Lung microvascular endothelial cell (primary cell): ENCODE measurements around the gene PIK3AP1. TPM values are rescaled to one million over a fixed set of nuclear protein-coding genes. Genes with fewer than 3 reads are reported as not detected.
"Not testable (repeated sequence)": the region's sequence is repeated elsewhere in the genome, so short reads cannot be mapped to it uniquely, and the experiment has no call there.

Experiments used
- DNase-seq, 2 donors: peaks; one replicate each; pipeline versions ENCODE4 v3.0.0 to v3.0.0-alpha.2; 2010; ENCODE audit warnings: low read depth in 2 of 2
- total RNA-seq: library from RNA; depleted of rRNA; stranded (reverse); fragments of >200 nt; gene quantifications from 2 replicates; pipeline ENCODE4 v1.2.1, GENCODE V29; 2014

Gene PIK3AP1
- total RNA-seq, 1 donor from 2014 or later: not detected

- DNase-seq: not testable (repeated sequence)
Measured at GRCh38 chr10:96698305-96698704, 22.0 kb downstream of the PIK3AP1 start.

- no peak for DNase-seq
Measured at GRCh38 chr10:96697438-96697837, 22.9 kb downstream of the PIK3AP1 start.

GRCh38 chr10:96696845-96697425, 23.4 kb downstream of the PIK3AP1 start:
- DNase-seq: no peak

- DNase-seq: no peak
Measured at GRCh38 chr10:96695975-96696634, 24.2 kb downstream of the PIK3AP1 start.

- DNase-seq: no peak
Measured at GRCh38 chr10:96695366-96695765, 24.9 kb downstream of the PIK3AP1 start.

- DNase-seq: no peak
Measured at GRCh38 chr10:96693431-96693830, 26.9 kb downstream of the PIK3AP1 start.

GRCh38 chr10:96692427-96692826, 27.9 kb downstream of the PIK3AP1 start:
- DNase-seq: no peak

GRCh38 chr10:96691761-96692160, 28.6 kb downstream of the PIK3AP1 start:
- DNase-seq: no peak

GRCh38 chr10:96690755-96691730, 29.3 kb downstream of the PIK3AP1 start:
- no peak for DNase-seq

GRCh38 chr10:96688789-96689188, 31.5 kb downstream of the PIK3AP1 start:
- DNase-seq: no peak

GRCh38 chr10:96687317-96688012, 32.8 kb downstream of the PIK3AP1 start:
- no peak for DNase-seq

GRCh38 chr10:96686514-96686913, 33.8 kb downstream of the PIK3AP1 start:
- DNase-seq: no peak

- no peak for DNase-seq
Measured at GRCh38 chr10:96685306-96685705, 35.0 kb downstream of the PIK3AP1 start.

- no peak for DNase-seq
Measured at GRCh38 chr10:96684826-96685225, 35.5 kb downstream of the PIK3AP1 start.

GRCh38 chr10:96683710-96684109, 36.6 kb downstream of the PIK3AP1 start:
- peak in 1 of 2 donors; percentile 34 for DNase-seq

GRCh38 chr10:96683065-96683464, 37.2 kb downstream of the PIK3AP1 start:
- no peak for DNase-seq

GRCh38 chr10:96681524-96681923, 38.8 kb downstream of the PIK3AP1 start:
- DNase-seq: no peak

- not testable (repeated sequence) for DNase-seq
Measured at GRCh38 chr10:96680463-96680862, 39.9 kb downstream of the PIK3AP1 start.

- no peak for DNase-seq
Measured at GRCh38 chr10:96678725-96679124, 41.6 kb downstream of the PIK3AP1 start.

- no peak for DNase-seq
Measured at GRCh38 chr10:96676272-96677112, 43.8 kb downstream of the PIK3AP1 start.

GRCh38 chr10:96675846-96676245, 44.5 kb downstream of the PIK3AP1 start:
- DNase-seq: no peak
